RKO (cell line): ENCODE data around the gene C6orf52.
"Not testable (repeated sequence)": the region's sequence is repeated elsewhere in the genome, so short reads cannot be mapped to it uniquely, and the experiment has no call there.

Source experiments
- DNase-seq: peaks from one replicate; pipeline ENCODE4 v3.0.0-alpha.2; 2016; ENCODE audit warnings: low spot score

The C6orf52 gene

GRCh38 chr6:10694302-10695085 is at the start of gene C6orf52, which contains the start of gene PAK1IP1:
Gene C6orf52 (minus strand): TSS chr6:10694616. CDS start chr6:10687550, 7,066 bp downstream.
Gene PAK1IP1 (plus strand): TSS chr6:10694972. CDS start chr6:10694986, 14 bp downstream.
- peak; percentile 90 for DNase-seq

- DNase-seq, result no peak
These were observed 49.1 kb upstream of the C6orf52 start for GRCh38 chr6:10743515-10743914.

GRCh38 chr6:10742251-10742650 is 47.8 kb upstream of the C6orf52 start:
- no peak for DNase-seq

GRCh38 chr6:10741643-10742042 is 47.2 kb upstream of the C6orf52 start:
- DNase-seq, result not testable (repeated sequence)

- DNase-seq, result no peak
These were observed 45.6 kb upstream of the C6orf52 start for GRCh38 chr6:10740061-10740460.

- DNase-seq, result no peak
These were observed 42.3 kb upstream of the C6orf52 start for GRCh38 chr6:10736731-10737130.

- no peak for DNase-seq
These were observed 39.4 kb upstream of the C6orf52 start for GRCh38 chr6:10733863-10734262.

GRCh38 chr6:10733151-10733715 is 38.8 kb upstream of the C6orf52 start:
- DNase-seq, result no peak

- DNase-seq, result no peak
These were observed 35.8 kb upstream of the C6orf52 start for GRCh38 chr6:10730254-10730653.

GRCh38 chr6:10725716-10726115 is 31.3 kb upstream of the C6orf52 start:
- DNase-seq, result no peak

GRCh38 chr6:10725044-10725443 is 30.6 kb upstream of the C6orf52 start:
- DNase-seq, result no peak

GRCh38 chr6:10723567-10723881 is 29.1 kb upstream of the C6orf52 start:
- peak; percentile 40 for DNase-seq

GRCh38 chr6:10722820-10723566 is 28.6 kb upstream of the C6orf52 start, which contains the start of gene TMEM14C:
Gene TMEM14C (plus strand): TSS chr6:10723070. CDS start chr6:10724614, 1,544 bp downstream.
- DNase-seq, result peak; percentile 98

GRCh38 chr6:10722570-10722819 is 28.1 kb upstream of the C6orf52 start:
- DNase-seq, result no peak

- no peak for DNase-seq
These were observed 27.6 kb upstream of the C6orf52 start for GRCh38 chr6:10721850-10722569.

GRCh38 chr6:10720960-10721849 is 26.8 kb upstream of the C6orf52 start:
- DNase-seq, result peak; percentile 34

GRCh38 chr6:10720265-10720959 is 26.0 kb upstream of the C6orf52 start:
- peak; percentile 45 for DNase-seq

- DNase-seq, result no peak
These were observed 25.5 kb upstream of the C6orf52 start for GRCh38 chr6:10719964-10720264.

GRCh38 chr6:10719296-10719963 is 25.0 kb upstream of the C6orf52 start:
- DNase-seq, result peak; percentile 63

- DNase-seq, result no peak
These were observed 19.5 kb upstream of the C6orf52 start for GRCh38 chr6:10713962-10714361.
